WTC11 (cell line): ENCODE results near the gene ZC3H12D. TPM values are rescaled to one million over a fixed set of nuclear protein-coding genes. Genes with fewer than 3 reads are reported as not detected.

Experiments
- ATAC-seq: fragments of 200-7000 bp; cut with Tn5 transposase; 2 replicates; pipeline ENCODE4 v1.10.0; 2021; ENCODE audit warnings: mild to moderate bottlenecking, moderate library complexity
- CTCF ChIA-PET: fragments of 300-600 bp; sonication (Branson Sonifier 250); formaldehyde crosslinking; loops from one replicate; lab custom pipeline; 2021; ENCODE audit warnings: antibody characterized with exemption; lab: Charles Lee
- POLR2A ChIA-PET: fragments of 350-600 bp; sonication (Branson Sonifier 250); formaldehyde crosslinking; loops from one replicate; lab custom pipeline; 2021; ENCODE audit warnings: antibody characterized with exemption; lab: Charles Lee
- DNase-seq: peaks from one replicate; pipeline ENCODE4 v3.0.0; 2021; ENCODE audit warnings: low spot score
- H3K27ac Mint-ChIP-seq: 2 replicates; pipeline ENCODE4 v1.8.0; 2021; ENCODE audit warnings: mixed read lengths
- H3K27me3 Mint-ChIP-seq: 2 replicates; pipeline ENCODE4 v1.8.0; 2021; ENCODE audit warnings: low read depth, mild to moderate bottlenecking, moderate library complexity, mixed read lengths
- H3K36me3 Mint-ChIP-seq: 2 replicates; pipeline ENCODE4 v1.8.0; 2021; ENCODE audit warnings: mixed read lengths
- H3K4me1 Mint-ChIP-seq: 2 replicates; pipeline ENCODE4 v1.8.0; 2022; ENCODE audit warnings: mixed read lengths
- H3K4me3 Mint-ChIP-seq: 2 replicates; pipeline ENCODE4 v1.8.0; 2021; ENCODE audit warnings: mild to moderate bottlenecking, moderate library complexity, mixed read lengths
- H3K9me3 Mint-ChIP-seq: 2 replicates; pipeline ENCODE4 v1.8.0; 2021; ENCODE audit warnings: mixed read lengths
- ARID4B ChIP-seq: sonication (generic); formaldehyde crosslinking; IDR thresholded peaks from 2 replicates; pipeline ENCODE4 v1.8.0; 2023; ENCODE audit warnings: missing genetic modification reagents, mild to moderate bottlenecking, borderline replicate concordance
- ELF4 ChIP-seq: sonication (generic); formaldehyde crosslinking; IDR thresholded peaks from 2 replicates; pipeline ENCODE4 v1.8.1; 2022; ENCODE audit warnings: low read depth, mild to moderate bottlenecking, moderate library complexity, missing genetic modification reagents
- ESRRA ChIP-seq: sonication (generic); formaldehyde crosslinking; IDR thresholded peaks from 2 replicates; pipeline ENCODE4 v1.8.1; 2022; ENCODE audit warnings: mild to moderate bottlenecking, missing genetic modification reagents, borderline replicate concordance
- GABPB1 ChIP-seq: sonication (generic); formaldehyde crosslinking; IDR thresholded peaks from 2 replicates; pipeline ENCODE4 v1.8.1; 2023; ENCODE audit warnings: mild to moderate bottlenecking, missing genetic modification reagents
- GRHL2 ChIP-seq: fragments of 250-450 bp; sonication (Bioruptor Pico); IDR thresholded peaks from 2 replicates; pipeline ENCODE4 v1.8.0; 2022; ENCODE audit warnings: mild to moderate bottlenecking, moderate library complexity; ENCODE audit not compliant: insufficient replicate concordance, severe bottlenecking
- IRF2 ChIP-seq: sonication (generic); formaldehyde crosslinking; IDR thresholded peaks from 2 replicates; pipeline ENCODE4 v1.8.0; 2022; ENCODE audit warnings: low read depth, missing genetic modification reagents, borderline replicate concordance
- JUN ChIP-seq: sonication (generic); formaldehyde crosslinking; IDR thresholded peaks from 2 replicates; pipeline ENCODE4 v1.8.0; 2023; ENCODE audit warnings: mild to moderate bottlenecking, missing genetic modification reagents
- NFATC4 ChIP-seq: fragments of 250-450 bp; sonication (Bioruptor Pico); IDR thresholded peaks from 2 replicates; pipeline ENCODE4 v1.9.0; 2021; ENCODE audit warnings: mild to moderate bottlenecking
- SMAD3 ChIP-seq: sonication (generic); formaldehyde crosslinking; IDR thresholded peaks from 2 replicates; pipeline ENCODE4 v1.8.0; 2022; ENCODE audit warnings: missing genetic modification reagents, mild to moderate bottlenecking, borderline replicate concordance
- SP1 ChIP-seq: sonication (generic); formaldehyde crosslinking; conservative IDR thresholded peaks from 2 replicates; pipeline ENCODE4 v1.8.1; 2022; ENCODE audit warnings: missing genetic modification reagents
- TCF7 ChIP-seq: sonication (generic); formaldehyde crosslinking; IDR thresholded peaks from 2 replicates; pipeline ENCODE4 v1.8.0; 2022; ENCODE audit warnings: mild to moderate bottlenecking, low read depth, missing genetic modification reagents, moderate library complexity
- ZNF121 ChIP-seq: sonication (generic); formaldehyde crosslinking; IDR thresholded peaks from 2 replicates; pipeline ENCODE4 v1.8.0; 2023; ENCODE audit warnings: missing genetic modification reagents
- ZNF219 ChIP-seq: sonication (generic); formaldehyde crosslinking; IDR thresholded peaks from 2 replicates; pipeline ENCODE4 v1.8.0; 2023; ENCODE audit warnings: missing genetic modification reagents, mild to moderate bottlenecking, borderline replicate concordance
- ZNF281 ChIP-seq: sonication (generic); formaldehyde crosslinking; IDR thresholded peaks from 2 replicates; pipeline ENCODE4 v1.8.0; 2023; ENCODE audit warnings: mild to moderate bottlenecking, missing genetic modification reagents
- ZNF416 ChIP-seq: fragments of 250-450 bp; sonication (Bioruptor Pico); IDR thresholded peaks from 2 replicates; pipeline ENCODE4 v1.9.0; 2021; ENCODE audit warnings: mild to moderate bottlenecking, inconsistent platforms
- total RNA-seq: library from RNA; stranded (reverse); gene quantifications from 3 replicates; pipeline ENCODE4 v1.2.3, GENCODE V29; 2021
- TF ChIP-seq, protein P1 (sequence below): fragments of 250-450 bp; sonication (Bioruptor Pico); IDR thresholded peaks from 2 replicates; pipeline ENCODE4 v2.1.2; 2022; ENCODE audit warnings: mild to moderate bottlenecking, moderate library complexity
- TF ChIP-seq, protein P2 (sequence below): sonication (generic); formaldehyde crosslinking; IDR thresholded peaks from 2 replicates; pipeline ENCODE4 v1.8.1; 2023; ENCODE audit warnings: mild to moderate bottlenecking, missing genetic modification reagents
- TF ChIP-seq, protein P3 (sequence below): sonication (generic); formaldehyde crosslinking; IDR thresholded peaks from 2 replicates; pipeline ENCODE4 v1.8.0; 2022; ENCODE audit warnings: mild to moderate bottlenecking, missing genetic modification reagents
- TF ChIP-seq, protein P4 (sequence below): sonication (generic); formaldehyde crosslinking; IDR thresholded peaks from 2 replicates; pipeline ENCODE4 v1.8.1; 2022; ENCODE audit warnings: mild to moderate bottlenecking, missing genetic modification reagents, moderate library complexity, borderline replicate concordance

ZC3H12D gene
- total RNA-seq, 1 experiment from 2014 or later, result 0.13 TPM

- Mint-ChIP-seq H3K27ac (no peak overlapping the region), H3K27me3 (no peaks in the 10 kb centered on the region), H3K4me1 (peaks cover 16% of the 10 kb centered on the region), H3K9me3 (no peaks in the 10 kb centered on the region), H3K36me3 (no peaks in the 10 kb centered on the region)
- ATAC-seq, result no peak
- no peak for DNase-seq
- TF ChIP-seq, protein P1, sequence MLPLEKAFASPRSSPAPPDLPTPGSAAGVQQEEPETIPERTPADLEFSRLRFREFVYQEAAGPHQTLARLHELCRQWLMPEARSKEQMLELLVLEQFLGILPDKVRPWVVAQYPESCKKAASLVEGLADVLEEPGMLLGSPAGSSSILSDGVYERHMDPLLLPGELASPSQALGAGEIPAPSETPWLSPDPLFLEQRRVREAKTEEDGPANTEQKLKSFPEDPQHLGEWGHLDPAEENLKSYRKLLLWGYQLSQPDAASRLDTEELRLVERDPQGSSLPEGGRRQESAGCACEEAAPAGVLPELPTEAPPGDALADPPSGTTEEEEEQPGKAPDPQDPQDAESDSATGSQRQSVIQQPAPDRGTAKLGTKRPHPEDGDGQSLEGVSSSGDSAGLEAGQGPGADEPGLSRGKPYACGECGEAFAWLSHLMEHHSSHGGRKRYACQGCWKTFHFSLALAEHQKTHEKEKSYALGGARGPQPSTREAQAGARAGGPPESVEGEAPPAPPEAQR (CRISPR knock-in tag), result no peak
- TF ChIP-seq TCF7, result no peak
- no peak for TF ChIP-seq GABPB1 (CRISPR knock-in tag)
- TF ChIP-seq, protein P2, sequence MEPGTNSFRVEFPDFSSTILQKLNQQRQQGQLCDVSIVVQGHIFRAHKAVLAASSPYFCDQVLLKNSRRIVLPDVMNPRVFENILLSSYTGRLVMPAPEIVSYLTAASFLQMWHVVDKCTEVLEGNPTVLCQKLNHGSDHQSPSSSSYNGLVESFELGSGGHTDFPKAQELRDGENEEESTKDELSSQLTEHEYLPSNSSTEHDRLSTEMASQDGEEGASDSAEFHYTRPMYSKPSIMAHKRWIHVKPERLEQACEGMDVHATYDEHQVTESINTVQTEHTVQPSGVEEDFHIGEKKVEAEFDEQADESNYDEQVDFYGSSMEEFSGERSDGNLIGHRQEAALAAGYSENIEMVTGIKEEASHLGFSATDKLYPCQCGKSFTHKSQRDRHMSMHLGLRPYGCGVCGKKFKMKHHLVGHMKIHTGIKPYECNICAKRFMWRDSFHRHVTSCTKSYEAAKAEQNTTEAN (CRISPR knock-in tag), result no peak
- no peak for TF ChIP-seq SP1
- TF ChIP-seq, protein P3, sequence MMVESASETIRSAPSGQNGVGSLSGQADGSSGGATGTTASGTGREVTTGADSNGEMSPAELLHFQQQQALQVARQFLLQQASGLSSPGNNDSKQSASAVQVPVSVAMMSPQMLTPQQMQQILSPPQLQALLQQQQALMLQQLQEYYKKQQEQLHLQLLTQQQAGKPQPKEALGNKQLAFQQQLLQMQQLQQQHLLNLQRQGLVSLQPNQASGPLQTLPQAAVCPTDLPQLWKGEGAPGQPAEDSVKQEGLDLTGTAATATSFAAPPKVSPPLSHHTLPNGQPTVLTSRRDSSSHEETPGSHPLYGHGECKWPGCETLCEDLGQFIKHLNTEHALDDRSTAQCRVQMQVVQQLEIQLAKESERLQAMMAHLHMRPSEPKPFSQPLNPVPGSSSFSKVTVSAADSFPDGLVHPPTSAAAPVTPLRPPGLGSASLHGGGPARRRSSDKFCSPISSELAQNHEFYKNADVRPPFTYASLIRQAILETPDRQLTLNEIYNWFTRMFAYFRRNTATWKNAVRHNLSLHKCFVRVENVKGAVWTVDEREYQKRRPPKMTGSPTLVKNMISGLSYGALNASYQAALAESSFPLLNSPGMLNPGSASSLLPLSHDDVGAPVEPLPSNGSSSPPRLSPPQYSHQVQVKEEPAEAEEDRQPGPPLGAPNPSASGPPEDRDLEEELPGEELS (CRISPR knock-in tag), result no peak
- TF ChIP-seq SMAD3 (CRISPR knock-in tag), result no peak
- TF ChIP-seq GRHL2 (CRISPR knock-in tag), result no peak
- no peak for TF ChIP-seq ZNF281 (CRISPR knock-in tag)
- no peak for TF ChIP-seq NFATC4 (CRISPR knock-in tag)
- TF ChIP-seq JUN (CRISPR knock-in tag), result no peak
- TF ChIP-seq ZNF121 (CRISPR knock-in tag), result no peak
- TF ChIP-seq ESRRA (CRISPR knock-in tag), result no peak
- TF ChIP-seq, protein P4, sequence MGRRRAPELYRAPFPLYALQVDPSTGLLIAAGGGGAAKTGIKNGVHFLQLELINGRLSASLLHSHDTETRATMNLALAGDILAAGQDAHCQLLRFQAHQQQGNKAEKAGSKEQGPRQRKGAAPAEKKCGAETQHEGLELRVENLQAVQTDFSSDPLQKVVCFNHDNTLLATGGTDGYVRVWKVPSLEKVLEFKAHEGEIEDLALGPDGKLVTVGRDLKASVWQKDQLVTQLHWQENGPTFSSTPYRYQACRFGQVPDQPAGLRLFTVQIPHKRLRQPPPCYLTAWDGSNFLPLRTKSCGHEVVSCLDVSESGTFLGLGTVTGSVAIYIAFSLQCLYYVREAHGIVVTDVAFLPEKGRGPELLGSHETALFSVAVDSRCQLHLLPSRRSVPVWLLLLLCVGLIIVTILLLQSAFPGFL (CRISPR knock-in tag), result no peak
- no peak for TF ChIP-seq ZNF416 (CRISPR knock-in tag)
- no peak for TF ChIP-seq ARID4B (CRISPR knock-in tag)
- no peak for TF ChIP-seq ZNF219 (CRISPR knock-in tag)
- TF ChIP-seq ELF4, result no peak
- TF ChIP-seq IRF2 (CRISPR knock-in tag), result no peak
- TF ChIP-seq, all 79 proteins: peak for 0
- POLR2A ChIA-PET, result no interaction called here
- CTCF ChIA-PET, result interaction anchor here (1.0 kb wide), 1 partner anchor 11 kb away, joined by 5 read pairs; no protein-coding TSS in a partner anchor
- no peak overlapping the region for H3K4me3 Mint-ChIP-seq
Measured at GRCh38 chr6:149483849-149484655, 762 bp downstream of the ZC3H12D start.
